HG03571 (cell line): ENCODE data around the gene TASP1.

ENCODE experiments used
- ATAC-seq: cut with Tn5 transposase; IDR thresholded peaks from one replicate; pipeline ENCODE4 v1.9.1; 2021; ENCODE audit not compliant: unreplicated experiment

Gene TASP1

GRCh38 chr20:13355411-13355810 is 283.3 kb downstream of the TASP1 start:
- no peak for ATAC-seq

- ATAC-seq = no peak
Measured at GRCh38 chr20:13353261-13353945, 285.3 kb downstream of the TASP1 start.

DNA sequence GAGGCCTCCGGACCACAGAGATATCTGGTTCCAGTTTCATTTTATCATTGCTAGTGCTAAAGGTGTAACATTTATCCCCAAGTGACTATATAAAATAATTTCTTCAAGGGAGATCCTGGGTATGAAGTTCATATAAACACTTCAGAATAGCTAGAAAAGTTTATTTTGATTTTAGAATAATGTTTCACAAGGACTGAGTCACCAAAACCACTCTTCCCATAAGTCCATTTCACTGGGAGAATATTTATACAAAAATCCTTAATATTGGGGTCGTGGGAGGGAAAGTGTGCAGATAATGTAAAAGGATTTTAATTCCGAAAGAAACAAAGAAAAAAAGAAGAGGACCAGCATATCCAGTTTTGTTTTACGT is 289.5 kb downstream of the TASP1 start:
- ATAC-seq = no peak

DNA sequence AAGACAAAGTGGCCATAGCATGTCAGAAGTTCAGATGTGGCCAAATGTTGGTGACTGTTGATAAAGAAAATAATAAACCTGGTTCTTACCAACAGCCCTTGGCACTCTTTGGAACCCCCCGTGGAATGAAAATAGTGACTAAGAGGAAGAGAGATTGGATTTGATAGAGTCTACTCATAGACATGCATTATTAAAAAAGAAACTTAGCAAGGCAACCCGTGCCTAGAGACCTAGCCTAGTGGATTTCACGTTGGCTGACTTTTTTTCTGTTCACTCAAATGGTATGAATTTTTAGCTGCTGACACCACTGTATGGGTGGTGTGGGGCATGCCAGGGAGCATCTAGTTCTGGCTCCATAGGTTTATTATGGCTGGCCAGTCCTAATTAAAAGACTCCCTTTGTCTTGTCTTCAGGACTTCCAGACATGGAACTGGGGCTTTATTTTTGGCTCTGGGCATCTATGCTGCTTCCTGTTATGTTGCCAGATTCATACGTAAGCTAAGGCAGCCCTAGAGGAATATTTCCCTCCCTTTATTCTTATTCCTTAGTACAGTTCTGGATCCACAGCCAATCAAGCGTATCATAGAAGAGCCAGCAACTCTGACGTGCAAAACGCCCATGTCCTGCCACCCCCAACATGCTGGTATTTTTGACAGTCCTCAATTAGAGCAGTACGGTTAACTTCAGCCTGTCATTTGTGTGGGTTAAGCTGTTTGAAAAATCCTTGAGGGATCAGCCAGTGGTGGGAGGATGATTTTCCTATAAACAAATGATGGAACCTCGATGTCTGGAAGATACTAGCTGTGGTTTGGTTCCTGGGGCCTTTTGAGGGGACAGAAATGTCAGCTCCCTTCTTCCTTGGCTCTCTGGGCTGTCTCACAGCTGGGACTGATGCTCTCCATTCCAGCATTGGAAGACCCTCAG is 290.2 kb downstream of the TASP1 start:
- ATAC-seq = no peak

DNA sequence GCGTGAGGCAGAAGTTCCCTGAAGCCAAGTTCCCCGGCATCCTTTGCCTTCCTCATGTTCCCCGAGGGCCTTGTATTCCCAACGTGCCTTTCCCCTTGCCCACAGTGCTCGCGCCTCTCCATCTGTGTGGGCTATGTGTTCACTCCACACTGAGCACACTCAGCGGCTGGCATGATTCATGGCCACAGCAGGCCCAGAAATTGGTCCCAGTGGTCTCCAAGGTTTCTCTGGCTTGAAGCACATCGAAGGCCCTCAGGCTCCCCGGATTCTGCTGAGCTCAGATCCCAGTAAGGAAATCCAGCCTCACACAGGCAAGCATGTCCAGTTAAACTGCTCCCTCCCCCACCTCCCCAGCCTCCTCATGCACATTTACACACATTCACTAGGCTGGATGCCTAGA is 294.1 kb downstream of the TASP1 start:
- ATAC-seq = no peak

- no peak for ATAC-seq
Measured at GRCh38 chr20:13342469-13343242, 296.1 kb downstream of the TASP1 start.

DNA sequence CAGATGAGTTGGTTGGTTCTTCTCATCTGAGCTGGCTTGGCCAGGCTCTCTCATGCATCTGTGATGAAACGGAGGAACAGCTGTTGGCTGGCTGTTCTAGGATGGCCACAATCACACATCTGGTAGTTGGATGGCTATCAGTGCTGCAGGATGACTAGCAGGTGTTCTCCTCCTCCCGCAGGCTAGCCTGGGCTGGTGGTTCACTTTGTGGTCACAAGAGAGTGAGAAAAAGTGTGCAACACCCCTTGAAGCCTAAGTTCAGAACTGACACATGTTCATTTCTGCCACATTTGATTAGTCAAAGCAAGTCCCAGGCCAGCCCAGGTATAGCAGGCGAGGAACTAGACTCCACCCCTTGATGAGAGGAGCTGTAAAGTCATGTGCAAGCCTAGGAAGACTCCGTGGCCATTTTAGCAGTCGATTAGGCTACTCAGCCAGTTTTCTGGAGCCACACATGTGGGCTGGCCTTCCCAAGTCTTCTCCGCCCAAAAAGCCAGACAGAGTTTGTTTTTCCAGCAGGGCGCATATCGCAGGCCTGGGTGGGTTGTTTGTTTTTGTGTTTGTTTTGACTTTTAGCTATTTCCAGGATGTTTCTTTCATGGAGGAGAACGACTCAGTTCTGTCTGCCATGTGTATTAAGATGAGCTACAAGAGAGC is 296.9 kb downstream of the TASP1 start:
- no peak for ATAC-seq

- no peak for ATAC-seq
Measured at GRCh38 chr20:13340088-13340487, 298.6 kb downstream of the TASP1 start.
